Measurements from ENCODE around the gene CDIPT.

DNA sequence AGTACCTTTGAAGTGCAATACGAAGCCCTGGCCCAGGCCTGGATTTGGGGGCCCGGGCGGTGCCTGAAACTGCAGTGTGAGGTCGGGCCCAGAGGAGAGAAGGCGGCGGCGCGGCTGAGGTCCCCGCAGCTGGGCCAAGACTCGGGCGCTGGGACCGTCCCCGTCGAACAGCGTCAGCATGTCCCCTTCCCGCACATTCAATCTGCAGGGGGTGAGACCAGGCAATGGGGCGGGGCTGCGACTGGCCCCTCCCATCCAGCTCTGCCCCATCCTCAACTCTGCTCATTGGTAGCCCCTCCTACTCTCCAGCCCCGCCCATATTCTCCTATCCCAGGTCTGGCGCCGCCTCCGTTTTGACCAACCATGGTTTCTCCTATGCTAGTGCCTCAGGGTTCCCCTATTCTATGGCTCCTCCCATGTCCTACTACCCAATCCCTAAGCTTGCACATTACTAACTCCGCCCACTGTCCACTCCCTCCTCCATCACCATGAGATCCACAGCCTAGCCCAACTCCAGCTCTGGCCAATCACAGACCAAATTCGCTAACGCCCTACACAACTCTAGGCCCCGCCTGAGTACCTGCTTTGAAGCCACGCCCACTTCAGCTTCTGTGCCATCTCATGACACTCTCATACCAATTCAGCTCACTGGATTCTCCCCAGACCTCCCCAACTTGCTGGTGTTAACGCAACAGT, 14.4 kb upstream of the CDIPT start:
- TF ChIP-seq, protein P1, sequence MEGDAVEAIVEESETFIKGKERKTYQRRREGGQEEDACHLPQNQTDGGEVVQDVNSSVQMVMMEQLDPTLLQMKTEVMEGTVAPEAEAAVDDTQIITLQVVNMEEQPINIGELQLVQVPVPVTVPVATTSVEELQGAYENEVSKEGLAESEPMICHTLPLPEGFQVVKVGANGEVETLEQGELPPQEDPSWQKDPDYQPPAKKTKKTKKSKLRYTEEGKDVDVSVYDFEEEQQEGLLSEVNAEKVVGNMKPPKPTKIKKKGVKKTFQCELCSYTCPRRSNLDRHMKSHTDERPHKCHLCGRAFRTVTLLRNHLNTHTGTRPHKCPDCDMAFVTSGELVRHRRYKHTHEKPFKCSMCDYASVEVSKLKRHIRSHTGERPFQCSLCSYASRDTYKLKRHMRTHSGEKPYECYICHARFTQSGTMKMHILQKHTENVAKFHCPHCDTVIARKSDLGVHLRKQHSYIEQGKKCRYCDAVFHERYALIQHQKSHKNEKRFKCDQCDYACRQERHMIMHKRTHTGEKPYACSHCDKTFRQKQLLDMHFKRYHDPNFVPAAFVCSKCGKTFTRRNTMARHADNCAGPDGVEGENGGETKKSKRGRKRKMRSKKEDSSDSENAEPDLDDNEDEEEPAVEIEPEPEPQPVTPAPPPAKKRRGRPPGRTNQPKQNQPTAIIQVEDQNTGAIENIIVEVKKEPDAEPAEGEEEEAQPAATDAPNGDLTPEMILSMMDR (IDR thresholded peaks at IDR 0.05): no peak
- TF ChIP-seq POLR2A (IDR thresholded peaks at IDR 0.05): no peak
- TF ChIP-seq POLR2AphosphoS5 (IDR thresholded peaks at IDR 0.05; ENCODE audit: insufficient read depth in 1 of 2, low read depth in 1 of 2): no peak

All from vagina (tissue), 2 donors.